NCI-H446 (cell line): ENCODE measurements around the gene ZNF627.
"Not testable (repeated sequence)": the region's sequence is repeated elsewhere in the genome, so short reads cannot be mapped to it uniquely, and the experiment has no call there.

Source experiments
- DNase-seq, 2 experiments: peaks; one replicate each; lab custom pipeline; 2025; lab: John Stamatoyannopoulos, UW

ZNF627 gene

DNA sequence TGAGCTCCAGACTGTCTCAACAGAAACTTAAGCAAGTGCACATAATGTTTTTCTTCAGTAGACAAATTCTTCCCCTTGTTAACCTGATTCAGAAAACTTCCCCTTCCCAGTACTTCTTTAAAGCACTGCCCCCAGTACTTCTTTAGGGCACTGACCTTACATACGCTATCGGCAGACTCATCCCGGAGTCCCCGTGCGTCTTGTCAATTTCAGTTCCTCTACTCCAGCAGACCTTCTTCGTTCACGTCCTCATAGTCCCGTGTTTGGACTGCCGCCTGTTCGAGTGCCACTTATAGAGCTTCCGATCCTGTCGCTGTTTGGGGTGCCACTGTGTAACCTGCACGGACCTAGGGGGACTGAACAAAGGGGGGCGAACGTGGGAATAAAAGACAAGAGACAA lies 29.0 kb downstream of the ZNF627 start:
- DNase-seq, result no peak

DNA sequence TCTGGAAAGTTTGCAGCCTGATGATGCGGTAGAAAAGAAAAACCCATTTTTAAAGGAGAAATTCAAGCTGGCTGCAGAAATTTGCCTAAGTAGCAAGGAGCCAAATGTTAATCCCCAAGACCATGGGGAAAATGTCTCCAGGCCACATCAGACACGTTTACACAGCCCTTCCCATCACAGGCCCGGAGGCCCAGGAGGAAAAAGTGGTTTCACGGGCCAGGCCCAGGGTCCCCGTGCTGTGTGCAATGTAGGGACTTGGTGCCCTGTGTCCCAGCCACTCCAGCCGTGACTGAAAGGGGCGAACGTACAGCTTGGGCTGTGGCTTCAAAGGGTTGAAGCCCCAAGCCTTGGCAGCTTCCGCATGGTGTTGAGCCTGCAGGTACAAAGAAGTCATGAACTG lies 35.9 kb downstream of the ZNF627 start:
- DNase-seq, result no peak

- DNase-seq, result not testable (repeated sequence)
Observed at GRCh38 chr19:11634018-11634662, 36.9 kb downstream of the ZNF627 start.

DNA sequence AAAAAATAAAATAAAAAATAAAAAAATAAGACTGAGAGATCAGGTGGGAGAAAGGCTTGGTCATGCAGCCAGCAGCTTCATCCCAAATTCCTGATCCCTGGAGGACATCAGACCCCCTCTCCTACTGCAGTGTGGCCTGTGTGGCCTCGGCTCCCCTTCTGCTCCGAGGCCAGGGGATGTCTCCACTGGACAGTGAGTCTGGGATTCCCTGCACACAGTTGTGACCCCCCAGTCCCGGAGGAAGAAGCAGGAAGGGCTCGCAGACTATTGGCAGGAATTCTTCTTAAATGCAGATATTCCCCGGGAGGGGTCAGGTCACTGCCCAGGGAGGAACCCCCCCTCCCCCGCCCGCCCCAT lies 41.9 kb downstream of the ZNF627 start:
- no peak for DNase-seq

- DNase-seq, result peak; percentile 94 to 98
Observed at GRCh38 chr19:11639602-11640471, 42.6 kb downstream of the ZNF627 start.

GRCh38 chr19:11641244-11641643 lies 44.0 kb downstream of the ZNF627 start:
- DNase-seq, result no peak

DNA sequence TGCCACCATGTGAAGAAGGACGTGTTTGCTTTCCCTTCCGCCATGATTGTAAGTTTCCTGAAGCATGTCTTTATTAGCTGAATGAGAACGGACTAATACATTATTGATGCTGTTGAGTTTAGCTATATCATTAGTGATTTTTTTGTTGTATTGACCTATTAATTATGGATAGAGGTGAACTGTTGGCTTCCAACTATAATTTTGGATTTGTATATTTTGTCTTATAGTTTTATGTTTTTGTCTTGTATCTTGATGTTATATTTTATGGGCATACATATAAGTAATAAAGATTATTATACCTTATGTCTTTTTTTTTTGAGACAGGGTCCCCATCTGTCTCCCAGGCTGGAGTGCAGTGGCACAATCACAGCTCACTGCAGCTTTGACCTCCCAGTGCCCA lies 45.6 kb downstream of the ZNF627 start:
- DNase-seq, result no peak

- DNase-seq, result no peak
Observed at GRCh38 chr19:11649941-11650340, 52.7 kb downstream of the ZNF627 start.

- no peak for DNase-seq
Observed at GRCh38 chr19:11651062-11651461, 53.8 kb downstream of the ZNF627 start.

GRCh38 chr19:11652056-11652455 lies 54.8 kb downstream of the ZNF627 start:
- no peak for DNase-seq

- no peak for DNase-seq
Observed at GRCh38 chr19:11652492-11652891, 55.2 kb downstream of the ZNF627 start.

DNA sequence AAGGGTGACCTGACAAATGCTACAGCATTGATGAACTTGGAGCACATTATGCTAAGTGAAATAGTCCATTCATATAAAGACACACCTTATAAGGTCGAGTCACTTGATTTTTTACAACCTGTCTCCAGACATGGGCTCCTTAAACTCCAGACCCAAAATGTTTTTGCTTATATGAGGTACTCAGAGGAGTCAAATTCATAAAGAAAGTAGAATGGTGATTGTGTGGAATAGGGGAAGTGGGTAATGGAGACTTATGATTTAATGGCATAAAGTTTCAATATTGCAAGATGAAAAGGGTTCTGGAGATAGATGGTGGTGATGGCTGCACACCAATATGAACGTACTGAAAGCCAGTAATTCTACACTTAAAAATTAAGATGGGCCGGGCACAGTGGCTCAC lies 59.3 kb downstream of the ZNF627 start:
- DNase-seq, result no peak

DNA sequence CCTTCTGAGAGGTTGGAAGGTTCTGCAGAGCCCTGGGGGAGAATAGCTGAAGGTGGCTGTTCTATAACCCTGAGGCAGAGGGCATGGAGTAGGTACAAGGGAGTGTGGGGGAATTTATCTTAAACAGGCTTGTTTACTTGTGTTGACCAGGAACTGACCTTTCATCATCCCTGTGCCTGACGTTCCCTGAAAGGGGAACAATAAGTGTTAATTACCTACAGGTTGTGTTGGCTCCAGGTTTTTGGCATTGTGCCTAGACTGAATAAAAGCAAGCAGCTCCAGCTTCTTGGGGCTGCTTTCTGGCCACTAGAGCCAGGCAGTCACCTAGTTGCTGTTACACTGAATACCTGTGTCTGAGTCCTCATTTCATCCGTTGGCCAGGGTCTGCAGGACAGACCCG lies 60.0 kb downstream of the ZNF627 start:
- no peak for DNase-seq

DNA sequence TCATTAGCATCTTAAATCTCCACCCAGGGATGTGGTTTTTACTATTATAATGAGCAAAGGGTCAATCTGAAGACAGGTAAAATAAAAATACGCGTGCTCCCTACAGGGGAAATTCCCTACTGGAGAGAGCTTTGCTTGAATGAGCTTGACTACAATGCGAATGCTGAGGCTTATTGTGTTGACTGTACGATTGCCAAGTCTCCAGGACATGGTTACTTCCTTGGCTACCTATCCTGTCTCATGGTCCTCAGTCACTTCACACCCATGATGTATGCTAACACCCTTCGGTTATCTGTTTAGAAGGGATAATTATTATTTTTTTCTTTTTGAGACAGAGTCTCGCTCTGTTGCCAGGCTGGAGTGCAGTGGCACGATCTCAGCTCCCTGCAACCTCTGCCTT lies 61.7 kb downstream of the ZNF627 start:
- DNase-seq, result no peak

DNA sequence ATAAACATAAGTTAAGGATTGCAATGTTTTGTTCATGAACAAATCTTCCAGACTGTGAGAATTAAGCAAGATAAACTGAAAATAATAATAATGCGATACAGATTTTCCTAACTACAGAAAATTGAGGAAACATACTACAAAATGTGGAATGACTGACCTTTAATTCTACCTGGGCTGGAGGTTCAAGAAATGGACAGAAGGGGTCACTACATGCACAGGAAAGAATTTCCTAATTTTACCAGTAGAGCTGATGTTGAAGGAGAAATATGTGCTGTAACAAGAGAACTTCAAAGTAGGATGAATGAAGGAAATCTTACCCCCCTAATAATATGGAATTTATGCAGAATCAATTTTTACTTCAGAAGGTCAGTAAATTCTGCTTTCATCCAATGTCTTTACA lies 62.3 kb downstream of the ZNF627 start:
- DNase-seq, result no peak

DNA sequence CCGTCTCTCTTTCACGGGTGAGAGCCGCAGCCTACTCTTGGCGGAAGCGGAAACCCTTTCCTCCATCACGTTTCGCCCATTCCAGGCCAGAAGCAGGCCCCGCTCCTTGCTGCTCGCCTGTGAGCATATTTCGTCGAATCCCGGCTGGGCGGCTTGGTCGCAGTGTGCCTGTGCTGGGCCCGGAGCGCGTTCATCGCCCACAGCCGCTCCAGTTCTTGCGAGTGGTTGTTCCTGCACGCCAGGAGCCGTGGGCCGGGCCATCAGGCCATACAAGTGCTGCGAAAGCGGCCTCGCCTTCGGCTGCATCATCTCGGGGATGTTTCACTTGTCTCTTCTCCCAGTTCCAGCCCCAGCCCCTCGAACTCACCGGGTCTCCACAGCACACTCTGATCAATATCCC lies 65.0 kb downstream of the ZNF627 start:
- no peak for DNase-seq

GRCh38 chr19:11663181-11663591 lies 65.9 kb downstream of the ZNF627 start:
- DNase-seq, result no peak
